Mucosa of descending colon (tissue), 3 donors: Measurements from ENCODE around the gene BBIP1. TPM values are rescaled to one million over a fixed set of nuclear protein-coding genes. Genes with fewer than 3 reads are reported as not detected.
A peak's percentile ranks its signal among the peaks of the same experiment; 100 is the strongest.

Experiments used
- ATAC-seq: fragments of 200-7000 bp; cut with Tn5 transposase; one replicate; pipeline ENCODE4 v1.9.1; 2020; ENCODE audit warnings: mild to moderate bottlenecking, moderate library complexity
- DNase-seq, 3 donors: peaks; one replicate each; pipeline ENCODE4 v3.0.0-alpha.2; 2020
- H3K36me3 ChIP-seq: fragments of 200-600 bp; one replicate; pipeline ENCODE4 v1.8.0; 2021; ENCODE audit warnings: low read depth, mild to moderate bottlenecking
- H3K4me1 ChIP-seq: fragments of 200-600 bp; one replicate; pipeline ENCODE4 v1.8.0; 2021; ENCODE audit warnings: low read depth, mild to moderate bottlenecking
- H3K4me3 ChIP-seq: fragments of 200-600 bp; one replicate; pipeline ENCODE4 v1.8.0; 2021; ENCODE audit warnings: mild to moderate bottlenecking
- H3K9me3 ChIP-seq: fragments of 200-600 bp; one replicate; pipeline ENCODE4 v1.8.0; 2021; ENCODE audit warnings: mild to moderate bottlenecking
- intact Hi-C, 2 donors: fragments of 100-400 bp; cut with DNase I in 1 of 2; cut with micrococcal nuclease in 1 of 2; formaldehyde crosslinking; loops; one replicate each; pipeline versions ENCODE4 v1.11.0 to v1.11.1; 2022; cut with DNase I, micrococcal nuclease
- total RNA-seq, 3 donors: library from RNA; stranded (reverse); fragmentation: NEBNext Ultra II Directional in 2 of 3; extraction: Animal tissue kit (Norgen Biotek cat#: 25700) in 2 of 3; gene quantifications; one replicate each; pipeline versions ENCODE4 v1.2.1 to v1.2.4, GENCODE V29; 2021 to 2023
- TF ChIP-seq, protein P1 (sequence below): fragments of 200-600 bp; IDR thresholded peaks from one replicate; pipeline ENCODE4 v1.8.0; 2022; ENCODE audit warnings: antibody characterized with exemption, mild to moderate bottlenecking
- donor health status: DM: no; HTN: no; CAD: no; lungs with moderate emphysema.
- donor health status: DM: no; HTN: no; CAD: no.
- donor health status: DM: no; HTN: yes; CAD: no.

Gene BBIP1
- total RNA-seq, 3 donors from 2014 or later, result 10.6 to 23.4 (median 17.6) TPM

DNA sequence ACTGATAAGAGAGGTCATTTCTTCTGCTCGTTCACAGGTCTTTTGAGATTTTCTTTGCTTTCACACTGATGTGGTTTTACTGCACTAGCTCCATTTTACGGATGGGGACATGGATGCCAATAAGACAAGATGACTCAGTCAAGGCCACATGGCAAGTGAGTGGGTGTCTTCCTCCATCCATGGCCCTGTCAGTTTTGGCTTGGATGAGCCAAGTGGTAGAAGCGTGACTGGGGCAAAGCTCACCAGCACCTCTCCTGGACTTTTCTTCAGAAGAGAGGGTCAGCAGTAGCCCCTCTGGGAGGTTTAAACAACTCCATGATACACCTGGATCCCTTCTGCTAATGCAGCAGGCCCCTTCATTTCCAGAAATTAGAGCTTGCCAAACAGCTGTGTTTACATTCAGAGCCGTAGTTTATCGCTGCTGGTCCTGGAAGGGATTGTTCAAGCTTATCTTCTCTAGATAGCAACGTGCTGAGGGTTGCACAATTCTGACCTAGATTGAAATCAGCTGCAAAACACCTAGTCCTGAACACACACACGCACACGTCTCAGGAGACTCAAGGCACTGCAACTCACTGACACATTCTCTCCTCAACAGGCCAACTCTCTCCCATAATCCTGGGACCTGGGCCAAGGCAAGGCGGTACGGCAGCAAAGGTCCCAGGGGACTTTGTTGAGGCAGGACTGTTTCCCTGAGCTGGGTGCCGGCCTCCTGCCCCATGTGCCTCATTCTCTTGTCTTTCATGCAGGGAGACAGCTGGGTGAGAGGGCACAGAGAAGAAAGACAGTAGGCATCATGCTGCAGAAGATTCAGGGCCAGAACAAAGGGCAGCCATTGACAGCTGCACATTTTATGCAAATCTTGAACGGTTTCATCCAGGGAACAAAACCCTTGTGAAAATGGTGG, 61.5 kb downstream of the BBIP1 start:
- ATAC-seq (peak; percentile 75), DNase-seq (peak in 2 of 3 donors; percentile 69 to 80)
- Histone ChIP-seq H3K4me3 (no peak overlapping the region), H3K36me3 (no peaks in the 10 kb centered on the region), H3K9me3 (no peaks in the 10 kb centered on the region), H3K4me1 (peaks cover 65% of the 10 kb centered on the region)
- TF ChIP-seq, protein P1, sequence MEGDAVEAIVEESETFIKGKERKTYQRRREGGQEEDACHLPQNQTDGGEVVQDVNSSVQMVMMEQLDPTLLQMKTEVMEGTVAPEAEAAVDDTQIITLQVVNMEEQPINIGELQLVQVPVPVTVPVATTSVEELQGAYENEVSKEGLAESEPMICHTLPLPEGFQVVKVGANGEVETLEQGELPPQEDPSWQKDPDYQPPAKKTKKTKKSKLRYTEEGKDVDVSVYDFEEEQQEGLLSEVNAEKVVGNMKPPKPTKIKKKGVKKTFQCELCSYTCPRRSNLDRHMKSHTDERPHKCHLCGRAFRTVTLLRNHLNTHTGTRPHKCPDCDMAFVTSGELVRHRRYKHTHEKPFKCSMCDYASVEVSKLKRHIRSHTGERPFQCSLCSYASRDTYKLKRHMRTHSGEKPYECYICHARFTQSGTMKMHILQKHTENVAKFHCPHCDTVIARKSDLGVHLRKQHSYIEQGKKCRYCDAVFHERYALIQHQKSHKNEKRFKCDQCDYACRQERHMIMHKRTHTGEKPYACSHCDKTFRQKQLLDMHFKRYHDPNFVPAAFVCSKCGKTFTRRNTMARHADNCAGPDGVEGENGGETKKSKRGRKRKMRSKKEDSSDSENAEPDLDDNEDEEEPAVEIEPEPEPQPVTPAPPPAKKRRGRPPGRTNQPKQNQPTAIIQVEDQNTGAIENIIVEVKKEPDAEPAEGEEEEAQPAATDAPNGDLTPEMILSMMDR, result no peak
- intact Hi-C loops, result no loop called here

DNA sequence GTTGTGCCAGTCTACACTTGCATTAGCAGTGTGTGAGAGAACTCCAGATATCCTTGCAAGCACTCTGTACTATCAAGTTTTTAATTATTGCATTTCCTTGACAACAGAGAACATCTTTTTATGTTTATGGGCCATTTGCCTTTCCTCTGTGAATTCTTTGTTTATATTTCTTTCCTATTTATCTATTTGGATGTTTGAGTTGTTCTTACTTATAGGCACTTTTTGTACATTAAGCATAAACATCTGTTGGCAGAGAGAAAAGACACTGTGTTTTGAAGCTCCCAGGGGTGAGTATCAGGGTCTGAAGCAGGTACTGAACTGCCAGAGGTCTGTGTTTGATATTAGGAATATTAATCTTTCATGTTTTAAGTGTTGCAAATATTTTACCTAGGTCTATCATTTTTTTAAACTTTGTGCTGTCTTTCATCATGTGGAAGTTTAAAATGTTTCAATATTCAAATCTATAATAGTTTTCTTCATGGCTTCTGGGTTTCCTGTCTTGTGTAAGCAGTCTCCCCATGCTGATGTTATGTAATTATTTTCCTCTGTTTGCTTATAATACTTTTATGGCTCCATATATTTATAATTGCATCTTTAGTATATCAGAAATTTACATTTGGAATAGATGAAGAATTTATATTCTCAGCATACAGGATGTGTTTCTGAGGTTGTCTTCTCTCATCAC, 64.9 kb downstream of the BBIP1 start:
- intact Hi-C loops, result no loop called here
- peaks cover 38% of the 10 kb centered on the region for H3K4me1 ChIP-seq

DNA sequence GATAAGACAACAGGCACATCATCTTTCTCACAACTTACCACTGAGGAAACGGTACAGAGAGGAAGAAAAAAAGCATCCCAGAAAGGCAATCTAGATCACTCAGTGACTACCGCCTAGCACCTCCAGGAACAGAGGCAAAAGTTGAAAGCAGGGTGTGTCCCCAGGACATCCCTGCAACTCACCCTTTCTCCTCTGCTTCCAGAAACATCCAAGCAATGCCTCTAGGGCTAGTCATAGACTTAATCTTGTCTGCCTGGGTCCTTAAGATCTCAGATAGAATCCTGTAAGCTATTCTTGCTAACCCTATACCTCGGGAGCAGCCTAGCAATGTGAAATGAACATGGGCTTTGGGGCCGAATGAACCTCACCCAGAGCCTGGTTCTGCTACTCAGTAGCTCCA, 66.0 kb downstream of the BBIP1 start:
- intact Hi-C loops, result no loop called here
- DNase-seq, result peak in 1 of 3 donors; percentile 42

More for the DNA sequence above, 64.9 kb downstream of the BBIP1 start:
- ATAC-seq (no peak), DNase-seq (no peak)
- H3K9me3 ChIP-seq, result no peaks in the 10 kb centered on the region
- H3K4me3 ChIP-seq, result no peak overlapping the region
- H3K36me3 ChIP-seq, result no peaks in the 10 kb centered on the region
- TF ChIP-seq, protein P1, result no peak

DNA sequence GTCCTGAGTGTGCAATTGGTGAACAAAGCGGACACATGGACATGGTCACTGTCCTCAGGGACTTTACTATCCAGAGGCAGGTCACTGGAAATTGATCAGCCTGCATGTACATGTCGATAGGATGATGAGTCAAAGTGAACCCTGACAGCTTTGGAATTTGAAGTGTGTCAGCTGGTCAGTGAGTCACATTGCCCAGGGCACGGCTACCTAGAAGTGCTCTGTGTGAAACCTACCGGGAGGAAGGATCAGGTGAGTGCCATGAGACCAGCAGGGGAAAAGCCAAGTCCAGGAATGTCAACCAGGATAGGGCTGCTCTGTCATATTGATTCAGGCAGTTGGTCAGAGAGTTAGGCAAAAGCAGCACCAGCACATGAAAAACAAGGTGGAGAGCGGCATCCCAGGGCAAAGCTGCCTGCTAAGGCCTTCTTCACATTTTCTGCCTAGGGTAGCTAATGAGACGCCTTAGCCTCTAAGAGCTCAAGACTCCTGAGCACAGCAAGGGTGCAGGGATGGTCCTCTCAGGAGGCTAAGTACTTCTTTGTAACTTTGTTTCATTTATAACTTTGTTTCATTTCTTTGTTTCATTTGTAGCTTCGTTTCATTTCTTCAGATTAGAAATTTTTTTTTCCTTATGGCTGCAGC, 66.6 kb downstream of the BBIP1 start:
- intact Hi-C loops, result no loop called here
- ATAC-seq, result peak; percentile 87
- TF ChIP-seq, protein P1, result no peak
- Histone ChIP-seq H3K4me1 (peaks cover 26% of the 10 kb centered on the region), H3K4me3 (no peak overlapping the region), H3K36me3 (no peaks in the 10 kb centered on the region), H3K9me3 (no peaks in the 10 kb centered on the region)
- peak in 2 of 3 donors; percentile 33 to 35 for DNase-seq

More for the DNA sequence above, 66.0 kb downstream of the BBIP1 start:
- H3K9me3 ChIP-seq, result no peaks in the 10 kb centered on the region
- TF ChIP-seq, protein P1, result no peak
- no peak overlapping the region for H3K4me3 ChIP-seq
- ATAC-seq, result peak; percentile 46
- H3K4me1 ChIP-seq, result peaks cover 30% of the 10 kb centered on the region
- no peaks in the 10 kb centered on the region for H3K36me3 ChIP-seq

DNA sequence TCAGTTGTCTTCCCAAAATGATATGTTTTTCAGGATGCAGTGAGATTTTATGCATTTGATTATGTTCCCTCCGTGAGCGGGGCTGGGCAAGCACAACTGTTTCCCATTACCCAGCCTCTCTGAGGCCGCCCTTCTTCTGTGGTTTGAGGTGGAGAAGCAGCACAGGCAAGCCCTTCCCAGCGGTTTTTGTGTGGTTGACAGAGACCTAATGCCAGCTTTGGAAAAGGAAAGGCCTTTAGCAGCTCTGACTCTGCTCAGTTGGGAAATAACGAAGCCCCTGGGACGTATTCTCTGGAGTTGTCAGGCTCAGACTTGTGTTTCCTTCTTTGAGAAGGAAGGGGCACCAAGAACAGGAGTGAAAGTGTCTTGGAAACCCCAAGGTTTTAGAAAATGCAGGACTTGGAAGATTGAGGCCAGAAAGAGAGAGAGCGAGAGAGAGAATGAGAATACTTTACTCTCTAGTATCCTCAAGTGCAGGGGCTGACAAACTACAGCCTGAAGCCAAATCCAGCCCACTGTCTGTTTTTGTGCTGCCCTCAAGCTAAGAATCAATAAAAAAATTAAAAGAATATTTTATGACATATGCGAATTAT, 67.9 kb downstream of the BBIP1 start:
- Histone ChIP-seq H3K4me3 (no peak overlapping the region), H3K36me3 (no peaks in the 10 kb centered on the region), H3K9me3 (no peaks in the 10 kb centered on the region), H3K4me1 (peaks cover 35% of the 10 kb centered on the region)
- no peak for ATAC-seq
- TF ChIP-seq, protein P1, result no peak
- intact Hi-C loops, result no loop called here
- peak in 1 of 3 donors; percentile 35 for DNase-seq
